T-helper 2 cell treated with Interferon-gamma antibody and Interleukin-4, amounts not matched to agents 5 μg/mL and 100 μg/mL, for 36 hours (primary cell): Measurements from ENCODE around the gene OTOR.
A peak's percentile ranks its signal among the peaks of the same experiment; 100 is the strongest.

Source experiments
- DNase-seq: peaks from one replicate; pipeline ENCODE4 v3.0.0; 2021; ENCODE audit warnings: low spot score
- H3K27ac Mint-ChIP-seq: one replicate; pipeline ENCODE4 v1.8.0; 2021; ENCODE audit warnings: mild to moderate bottlenecking, mixed read lengths
- H3K27me3 Mint-ChIP-seq: one replicate; pipeline ENCODE4 v1.8.0; 2021; ENCODE audit warnings: low read depth, mixed read lengths
- H3K36me3 Mint-ChIP-seq: one replicate; pipeline ENCODE4 v1.8.0; 2021; ENCODE audit warnings: low read depth, mixed read lengths
- H3K4me1 Mint-ChIP-seq: one replicate; pipeline ENCODE4 v1.8.0; 2021; ENCODE audit warnings: low read depth, mixed read lengths
- H3K4me3 Mint-ChIP-seq: one replicate; pipeline ENCODE4 v1.8.0; 2022; ENCODE audit warnings: mild to moderate bottlenecking, moderate library complexity, mixed read lengths
- H3K9me3 Mint-ChIP-seq: one replicate; pipeline ENCODE4 v1.8.0; 2021; ENCODE audit warnings: mixed read lengths

The OTOR gene

GRCh38 chr20:16729080-16729479, 19.1 kb upstream of the OTOR start:
- no peak for DNase-seq
- Mint-ChIP-seq H3K27ac (peak overlapping the region; percentile 99), H3K36me3 (peaks cover 45% of the 10 kb centered on the region), H3K4me3 (peak overlapping the region; percentile 99), H3K4me1 (peaks cover 42% of the 10 kb centered on the region), H3K27me3 (peaks cover 31% of the 10 kb centered on the region), H3K9me3 (peaks cover 12% of the 10 kb centered on the region)

DNA sequence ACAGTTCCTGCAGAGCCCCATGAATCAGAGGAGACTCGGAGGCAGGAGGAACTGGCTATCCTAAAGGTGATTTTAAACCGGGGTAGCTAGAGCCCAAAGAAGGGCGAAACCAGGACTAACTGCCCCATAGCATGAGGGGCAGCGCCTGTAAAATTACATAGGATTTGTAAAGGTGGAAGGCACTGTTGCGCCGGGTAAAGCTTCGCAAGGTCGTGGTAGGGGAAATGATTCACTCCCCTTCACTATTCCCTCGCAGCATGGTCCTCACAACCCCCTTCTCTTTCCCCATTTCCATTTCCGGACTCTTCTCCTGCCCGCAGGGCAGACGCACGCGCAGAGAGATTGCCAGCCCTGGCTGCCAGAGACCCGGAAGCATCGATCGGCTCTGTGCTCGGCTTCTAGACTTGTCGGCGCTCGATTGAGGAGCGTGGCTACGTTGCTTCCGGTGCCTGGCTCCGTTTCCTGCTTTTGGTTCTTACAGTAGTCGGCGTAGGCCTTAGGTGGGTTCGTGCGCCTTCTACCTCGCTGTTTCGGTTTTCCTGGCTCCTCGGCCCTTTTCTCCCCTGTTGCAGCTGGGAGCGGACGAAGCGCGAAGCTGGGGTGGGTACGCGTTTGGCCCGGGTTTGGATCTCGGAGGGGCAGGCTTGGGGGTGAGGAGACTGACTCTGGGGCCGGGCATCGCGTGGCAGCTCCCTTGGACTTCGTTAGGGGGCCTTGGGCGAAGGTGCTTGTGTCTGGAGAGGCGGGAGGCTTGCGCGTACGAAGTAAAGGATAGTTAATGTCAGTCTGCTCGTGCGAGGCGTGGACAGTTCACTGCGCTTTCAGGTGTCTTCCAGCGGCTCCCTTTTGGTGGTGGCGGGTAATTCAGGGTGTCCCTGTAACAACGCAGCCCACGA, 18.3 kb upstream of the OTOR start, which contains the start of gene SNRPB2:
SNRPB2 (plus strand) TSS at position 462 of the 896 bp plus-strand sequence. CDS start 1,677 bp downstream, outside the sequence.
- H3K36me3 Mint-ChIP-seq: peaks cover 51% of the 10 kb centered on the region
- peaks cover 28% of the 10 kb centered on the region for H3K27me3 Mint-ChIP-seq
- peaks cover 49% of the 10 kb centered on the region for H3K4me1 Mint-ChIP-seq
- peaks cover 12% of the 10 kb centered on the region for H3K9me3 Mint-ChIP-seq
- DNase-seq: peak; percentile 90
- peak within 1 kb of the TSS; percentile 99 for H3K27ac Mint-ChIP-seq
- H3K4me3 Mint-ChIP-seq: peak within 1 kb of the TSS; percentile 99

DNA sequence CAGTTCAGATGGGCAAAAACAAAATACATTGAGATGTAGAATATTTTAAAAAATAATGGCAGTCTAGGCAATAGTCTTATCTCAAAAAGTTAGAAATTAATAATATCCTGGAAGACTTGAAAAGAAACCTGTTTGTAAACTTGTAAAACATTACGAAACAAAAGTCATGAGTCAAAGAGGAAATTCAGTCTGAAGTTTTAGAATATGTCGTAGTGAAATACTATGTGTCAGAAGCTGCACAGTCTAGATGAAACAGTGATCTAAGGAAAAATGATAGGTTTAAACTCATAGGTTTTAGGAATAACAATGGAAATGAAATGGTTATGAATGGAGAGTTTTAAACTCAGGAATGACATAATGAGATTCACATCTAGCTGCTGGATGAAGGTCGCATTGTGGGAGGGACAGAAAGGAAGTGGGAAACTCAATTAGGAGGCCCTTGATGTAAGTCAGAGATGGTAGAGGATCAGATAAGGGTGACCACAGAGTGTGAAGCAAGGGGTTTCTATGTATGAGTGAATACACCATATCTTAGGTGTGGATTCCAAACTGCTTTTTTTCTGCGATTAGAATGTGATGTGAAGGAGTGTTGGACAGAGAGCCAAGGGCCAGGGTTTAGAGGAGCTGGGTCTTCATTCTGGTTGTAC, 15.5 kb upstream of the OTOR start:
- peak overlapping the region; percentile 85 for H3K27ac Mint-ChIP-seq
- peak; percentile 66 for DNase-seq
- H3K4me3 Mint-ChIP-seq: peak overlapping the region; percentile 65
- H3K27me3 Mint-ChIP-seq: peaks cover 7% of the 10 kb centered on the region
- peaks cover 8% of the 10 kb centered on the region for H3K9me3 Mint-ChIP-seq
- peaks cover 59% of the 10 kb centered on the region for H3K4me1 Mint-ChIP-seq
- peaks cover 76% of the 10 kb centered on the region for H3K36me3 Mint-ChIP-seq

DNA sequence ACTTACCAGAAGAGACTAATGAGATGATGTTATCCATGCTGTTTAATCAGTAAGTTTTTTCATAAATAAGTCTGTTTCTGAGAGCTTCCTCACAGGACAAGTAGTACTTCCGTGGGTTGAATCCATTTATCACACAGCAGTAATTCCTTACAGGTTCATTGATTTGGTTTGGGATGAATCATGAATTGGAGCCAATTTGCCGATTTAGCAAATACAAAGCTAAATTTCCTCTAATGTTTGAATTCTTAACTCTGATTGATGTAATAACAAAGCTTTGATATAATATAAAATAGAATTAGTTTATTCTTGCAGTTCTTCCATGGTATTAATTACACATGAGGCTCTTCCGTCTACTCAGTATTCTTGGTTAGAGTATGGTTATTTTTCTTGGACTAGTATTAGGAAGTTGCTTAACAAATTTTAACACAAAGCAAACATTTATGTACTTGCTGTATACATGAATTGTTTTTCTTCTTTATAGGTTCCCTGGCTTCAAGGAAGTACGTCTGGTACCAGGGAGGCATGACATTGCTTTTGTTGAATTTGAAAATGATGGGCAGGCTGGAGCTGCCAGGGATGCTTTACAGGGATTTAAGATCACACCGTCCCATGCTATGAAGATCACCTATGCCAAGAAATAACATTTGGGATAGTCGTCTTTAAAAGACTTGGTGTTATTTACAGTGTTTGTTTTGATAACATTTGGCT, 7.6 kb upstream of the OTOR start:
- H3K4me1 Mint-ChIP-seq: peaks cover 5% of the 10 kb centered on the region
- H3K4me3 Mint-ChIP-seq: no peak overlapping the region
- no peaks in the 10 kb centered on the region for H3K9me3 Mint-ChIP-seq
- H3K36me3 Mint-ChIP-seq: peaks cover 51% of the 10 kb centered on the region
- H3K27ac Mint-ChIP-seq: no peak overlapping the region
- H3K27me3 Mint-ChIP-seq: peaks cover 6% of the 10 kb centered on the region
- no peak for DNase-seq

- H3K9me3 Mint-ChIP-seq: no peaks in the 10 kb centered on the region
- no peak for DNase-seq
- peaks cover 22% of the 10 kb centered on the region for H3K27me3 Mint-ChIP-seq
- H3K4me1 Mint-ChIP-seq: peaks cover 2% of the 10 kb centered on the region
- no peak overlapping the region for H3K27ac Mint-ChIP-seq
- peaks cover 29% of the 10 kb centered on the region for H3K36me3 Mint-ChIP-seq
- no peak overlapping the region for H3K4me3 Mint-ChIP-seq
These were observed 3.9 kb upstream of the OTOR start for GRCh38 chr20:16744178-16744807.

GRCh38 chr20:16745204-16745603, 3.0 kb upstream of the OTOR start:
- H3K36me3 Mint-ChIP-seq: peaks cover 20% of the 10 kb centered on the region
- no peaks in the 10 kb centered on the region for H3K9me3 Mint-ChIP-seq
- no peak for DNase-seq
- H3K27ac Mint-ChIP-seq: no peak overlapping the region
- no peaks in the 10 kb centered on the region for H3K4me1 Mint-ChIP-seq
- no peak overlapping the region for H3K4me3 Mint-ChIP-seq
- H3K27me3 Mint-ChIP-seq: peaks cover 27% of the 10 kb centered on the region

- Mint-ChIP-seq H3K4me3 (no peak overlapping the region), H3K27ac (no peak overlapping the region), H3K27me3 (peaks cover 39% of the 10 kb centered on the region), H3K36me3 (peaks cover 4% of the 10 kb centered on the region), H3K4me1 (peaks cover 2% of the 10 kb centered on the region), H3K9me3 (no peaks in the 10 kb centered on the region)
- DNase-seq: no peak
These were observed 807 bp upstream of the OTOR start for GRCh38 chr20:16747291-16747811.

GRCh38 chr20:16749573-16749972, 1.4 kb downstream of the OTOR start:
- no peaks in the 10 kb centered on the region for H3K36me3 Mint-ChIP-seq
- peaks cover 53% of the 10 kb centered on the region for H3K27me3 Mint-ChIP-seq
- H3K9me3 Mint-ChIP-seq: no peaks in the 10 kb centered on the region
- no peak for DNase-seq
- no peak overlapping the region for H3K27ac Mint-ChIP-seq
- H3K4me1 Mint-ChIP-seq: peaks cover 2% of the 10 kb centered on the region
- no peak overlapping the region for H3K4me3 Mint-ChIP-seq

GRCh38 chr20:16752082-16752481, 3.9 kb downstream of the OTOR start:
- no peak overlapping the region for H3K4me3 Mint-ChIP-seq
- no peaks in the 10 kb centered on the region for H3K36me3 Mint-ChIP-seq

DNA sequence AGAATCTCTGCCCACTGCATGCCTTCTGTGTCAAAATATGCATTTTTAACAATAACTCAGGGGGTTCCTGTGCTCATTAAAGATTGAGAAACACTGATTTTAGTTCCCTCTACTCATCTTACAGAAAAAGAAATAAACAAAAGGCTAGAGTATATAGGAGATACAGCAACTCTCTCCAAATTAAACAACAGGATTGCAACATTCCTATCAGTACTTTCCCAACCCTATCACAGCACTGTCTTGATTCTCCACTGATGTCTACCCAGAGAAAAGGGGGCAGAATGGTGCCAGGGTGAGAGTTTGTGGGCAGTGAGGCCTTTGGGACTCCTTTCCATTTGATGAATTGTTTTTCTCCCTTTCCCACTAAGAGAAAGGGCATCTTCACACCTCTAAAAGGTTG, 4.7 kb downstream of the OTOR start:
- peaks cover 9% of the 10 kb centered on the region for H3K9me3 Mint-ChIP-seq
- DNase-seq: no peak
- no peaks in the 10 kb centered on the region for H3K36me3 Mint-ChIP-seq
- peaks cover 2% of the 10 kb centered on the region for H3K4me1 Mint-ChIP-seq
- no peak overlapping the region for H3K4me3 Mint-ChIP-seq
- H3K27ac Mint-ChIP-seq: no peak overlapping the region
- peaks cover 57% of the 10 kb centered on the region for H3K27me3 Mint-ChIP-seq

More at GRCh38 chr20:16752082-16752481, 3.9 kb downstream of the OTOR start:
- Mint-ChIP-seq H3K9me3 (peaks cover 9% of the 10 kb centered on the region), H3K4me1 (peaks cover 2% of the 10 kb centered on the region), H3K27me3 (peaks cover 55% of the 10 kb centered on the region), H3K27ac (no peak overlapping the region)
- DNase-seq: no peak

DNA sequence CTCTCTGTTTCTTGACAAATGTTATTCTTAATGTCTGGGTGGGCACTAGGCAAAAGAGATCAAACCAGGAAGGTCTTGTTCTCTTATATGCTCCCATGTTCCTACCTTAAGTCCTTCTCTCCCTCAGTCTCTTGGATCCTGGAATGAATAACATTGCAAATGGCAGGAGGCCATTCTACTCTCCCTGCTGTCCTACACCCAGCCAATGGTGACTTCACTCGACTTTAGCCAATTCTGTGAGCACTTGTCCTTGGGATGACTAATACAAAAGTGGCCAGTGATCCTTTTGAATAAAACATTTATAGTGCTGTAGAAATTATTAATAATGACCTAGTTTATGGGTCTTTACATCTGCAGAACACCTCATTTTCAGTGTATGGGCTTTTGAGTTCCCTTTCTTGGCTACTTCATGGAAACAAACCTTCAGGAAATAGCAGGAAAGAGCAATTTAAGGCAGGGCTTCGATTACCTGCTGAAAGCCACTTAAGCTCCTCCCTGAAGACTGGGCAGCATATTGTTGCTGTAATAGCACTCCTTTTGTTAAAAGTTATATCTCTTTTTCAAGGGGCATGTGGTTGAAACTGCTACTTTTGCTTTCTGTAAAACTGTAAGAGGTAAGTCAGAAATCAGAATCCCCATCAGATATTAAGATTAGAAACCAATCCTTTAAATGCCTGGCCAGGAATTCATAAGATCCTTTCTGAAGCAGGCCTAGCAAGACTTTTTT, 10.5 kb downstream of the OTOR start:
- H3K9me3 Mint-ChIP-seq: peaks cover 9% of the 10 kb centered on the region
- peaks cover 41% of the 10 kb centered on the region for H3K27me3 Mint-ChIP-seq
- no peak overlapping the region for H3K4me3 Mint-ChIP-seq
- no peak overlapping the region for H3K27ac Mint-ChIP-seq
- DNase-seq: no peak
- no peaks in the 10 kb centered on the region for H3K4me1 Mint-ChIP-seq
- H3K36me3 Mint-ChIP-seq: no peaks in the 10 kb centered on the region

DNA sequence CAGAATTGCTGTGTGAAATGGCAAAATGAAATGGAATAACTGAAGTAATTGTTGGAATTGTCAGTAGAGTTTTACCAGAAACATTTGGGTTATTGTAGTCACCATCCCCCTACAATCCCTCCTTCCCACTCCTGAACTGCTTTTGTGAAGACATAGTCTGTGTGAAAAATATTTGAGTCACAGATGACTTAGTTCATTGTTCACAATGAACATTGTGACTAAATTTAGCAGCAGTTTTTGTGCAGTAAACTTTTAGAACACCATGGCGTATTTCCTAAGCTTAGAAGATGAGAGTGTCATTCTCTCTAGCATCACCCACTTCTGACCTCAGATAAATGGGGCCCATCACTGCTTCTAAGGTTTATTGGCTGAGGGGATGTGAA, 11.0 kb downstream of the OTOR start:
- no peak for DNase-seq
- Mint-ChIP-seq H3K27me3 (peaks cover 40% of the 10 kb centered on the region), H3K9me3 (peaks cover 9% of the 10 kb centered on the region), H3K4me3 (no peak overlapping the region), H3K36me3 (no peaks in the 10 kb centered on the region), H3K27ac (no peak overlapping the region), H3K4me1 (no peaks in the 10 kb centered on the region)
